Measurements from ENCODE around the gene PFN4. TPM values are rescaled to one million over a fixed set of nuclear protein-coding genes. Genes with fewer than 3 reads are reported as not detected.

PFN4 gene
- total RNA-seq, 2 donors from 2014 or later, result 0.73 TPM; not detected in 1

GRCh38 chr2:24088821-24089359 is 34.2 kb downstream of the PFN4 start:
- 90 to 93% methylated on average over 2 of the region's 2 CpGs for WGBS, 2 experiments (ENCODE audit: insufficient coverage in 1 of 2, insufficient read length in 1 of 2)
- Mint-ChIP-seq H3K9me3 (no peaks in the 10 kb centered on the region), H3K27me3 (ENCODE audit: insufficient read depth) (no peaks in the 10 kb centered on the region), H3K36me3 (ENCODE audit: low read depth) (peaks cover 2% of the 10 kb centered on the region), H3K27ac (no peak overlapping the region), H3K4me3 (no peak overlapping the region), H3K4me1 (peaks cover 4% of the 10 kb centered on the region)
- Histone ChIP-seq H3K4me1 (ENCODE audit: control insufficient read depth, insufficient read depth, low read length) (no peaks in the 10 kb centered on the region), H3K27ac (ENCODE audit: low read depth, low read length) (no peak overlapping the region), H3K4me3 (ENCODE audit: low read length) (no peak overlapping the region), H3K36me3 (ENCODE audit: control insufficient read depth, insufficient read depth, low read length) (no peaks in the 10 kb centered on the region), H3K9me3 (ENCODE audit: control insufficient read depth, low read length) (no peaks in the 10 kb centered on the region), H3K9ac (ENCODE audit: extremely low read depth, low read length, poor library complexity, severe bottlenecking) (no peak overlapping the region), H3K27me3 (ENCODE audit: control insufficient read depth, insufficient read depth, low read length, poor library complexity, severe bottlenecking) (no peaks in the 10 kb centered on the region)
- TF ChIP-seq CTCF (conservative IDR thresholded peaks at IDR 0.05), result no peak
- DNase-seq, result no peak

GRCh38 chr2:24087032-24087431 is 36.1 kb downstream of the PFN4 start:
- Histone ChIP-seq H3K4me3 (ENCODE audit: low read length) (no peak overlapping the region), H3K4me1 (ENCODE audit: control insufficient read depth, insufficient read depth, low read length) (no peaks in the 10 kb centered on the region), H3K9me3 (ENCODE audit: control insufficient read depth, low read length) (no peaks in the 10 kb centered on the region), H3K27me3 (ENCODE audit: control insufficient read depth, insufficient read depth, low read length, poor library complexity, severe bottlenecking) (no peaks in the 10 kb centered on the region), H3K36me3 (ENCODE audit: control insufficient read depth, insufficient read depth, low read length) (peaks cover 9% of the 10 kb centered on the region), H3K27ac (ENCODE audit: low read depth, low read length) (no peak overlapping the region), H3K9ac (ENCODE audit: extremely low read depth, low read length, poor library complexity, severe bottlenecking) (no peak overlapping the region)
- Mint-ChIP-seq H3K4me1 (peaks cover 4% of the 10 kb centered on the region), H3K9me3 (no peaks in the 10 kb centered on the region), H3K36me3 (ENCODE audit: low read depth) (peaks cover 10% of the 10 kb centered on the region), H3K27me3 (ENCODE audit: insufficient read depth) (no peaks in the 10 kb centered on the region), H3K27ac (no peak overlapping the region), H3K4me3 (no peak overlapping the region)
- 90 to 94% methylated on average over 2 to 3 of the region's 3 CpGs for WGBS, 2 experiments (ENCODE audit: insufficient coverage in 1 of 2, insufficient read length in 1 of 2)
- TF ChIP-seq CTCF (conservative IDR thresholded peaks at IDR 0.05), result no peak
- no peak for DNase-seq

GRCh38 chr2:24086241-24086640 is 36.9 kb downstream of the PFN4 start:
- no peak for DNase-seq
- Mint-ChIP-seq H3K36me3 (ENCODE audit: low read depth) (peaks cover 11% of the 10 kb centered on the region), H3K4me1 (peaks cover 4% of the 10 kb centered on the region), H3K9me3 (no peaks in the 10 kb centered on the region), H3K27ac (no peak overlapping the region), H3K27me3 (ENCODE audit: insufficient read depth) (no peaks in the 10 kb centered on the region), H3K4me3 (no peak overlapping the region)
- Histone ChIP-seq H3K9ac (ENCODE audit: extremely low read depth, low read length, poor library complexity, severe bottlenecking) (no peak overlapping the region), H3K4me1 (ENCODE audit: control insufficient read depth, insufficient read depth, low read length) (no peaks in the 10 kb centered on the region), H3K27ac (ENCODE audit: low read depth, low read length) (no peak overlapping the region), H3K4me3 (ENCODE audit: low read length) (no peak overlapping the region), H3K9me3 (ENCODE audit: control insufficient read depth, low read length) (no peaks in the 10 kb centered on the region), H3K27me3 (ENCODE audit: control insufficient read depth, insufficient read depth, low read length, poor library complexity, severe bottlenecking) (no peaks in the 10 kb centered on the region), H3K36me3 (ENCODE audit: control insufficient read depth, insufficient read depth, low read length) (peaks cover 14% of the 10 kb centered on the region)
- no CpG with 5 or more reads among the region's 1 CpG for WGBS, 2 experiments (ENCODE audit: insufficient coverage in 1 of 2, insufficient read length in 1 of 2)
- TF ChIP-seq CTCF (conservative IDR thresholded peaks at IDR 0.05), result no peak

Measured in endodermal cell (in vitro differentiated cells).